WI38 (cell line): ENCODE data around the gene C1orf185.
"Not testable (repeated sequence)": the region's sequence is repeated elsewhere in the genome, so short reads cannot be mapped to it uniquely, and the experiment has no call there.

Experiments
- H3K4me3 ChIP-seq: 2 replicates; pipeline ENCODE4 v1.5.1; 2011; ENCODE audit warnings: low read depth, mild to moderate bottlenecking, control low read depth, low read length
- TF ChIP-seq, protein P1 (sequence below): IDR thresholded peaks from 2 replicates; pipeline ENCODE4 v1.5.1; 2012; ENCODE audit warnings: low read depth, mild to moderate bottlenecking, control low read depth, low read length

The C1orf185 gene

DNA sequence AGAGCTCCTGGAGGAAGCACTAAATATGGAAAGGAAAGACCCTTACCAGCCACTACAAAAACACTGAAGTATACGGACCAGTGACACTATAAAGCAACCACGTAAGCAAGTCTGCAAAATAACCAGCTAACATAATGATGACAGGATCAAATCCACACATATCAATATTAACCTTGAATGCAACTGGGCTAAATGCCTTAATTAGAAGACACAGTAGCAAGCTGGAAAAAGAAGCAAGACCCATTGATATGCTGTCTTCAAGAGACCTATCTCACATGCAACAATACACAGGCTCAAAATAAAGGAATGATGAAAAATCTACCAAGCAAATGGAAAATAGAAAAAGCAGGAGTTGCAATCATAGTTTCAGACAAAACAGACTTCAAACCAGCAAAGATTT lies 31.0 kb downstream of the C1orf185 start:
- TF ChIP-seq, protein P1, sequence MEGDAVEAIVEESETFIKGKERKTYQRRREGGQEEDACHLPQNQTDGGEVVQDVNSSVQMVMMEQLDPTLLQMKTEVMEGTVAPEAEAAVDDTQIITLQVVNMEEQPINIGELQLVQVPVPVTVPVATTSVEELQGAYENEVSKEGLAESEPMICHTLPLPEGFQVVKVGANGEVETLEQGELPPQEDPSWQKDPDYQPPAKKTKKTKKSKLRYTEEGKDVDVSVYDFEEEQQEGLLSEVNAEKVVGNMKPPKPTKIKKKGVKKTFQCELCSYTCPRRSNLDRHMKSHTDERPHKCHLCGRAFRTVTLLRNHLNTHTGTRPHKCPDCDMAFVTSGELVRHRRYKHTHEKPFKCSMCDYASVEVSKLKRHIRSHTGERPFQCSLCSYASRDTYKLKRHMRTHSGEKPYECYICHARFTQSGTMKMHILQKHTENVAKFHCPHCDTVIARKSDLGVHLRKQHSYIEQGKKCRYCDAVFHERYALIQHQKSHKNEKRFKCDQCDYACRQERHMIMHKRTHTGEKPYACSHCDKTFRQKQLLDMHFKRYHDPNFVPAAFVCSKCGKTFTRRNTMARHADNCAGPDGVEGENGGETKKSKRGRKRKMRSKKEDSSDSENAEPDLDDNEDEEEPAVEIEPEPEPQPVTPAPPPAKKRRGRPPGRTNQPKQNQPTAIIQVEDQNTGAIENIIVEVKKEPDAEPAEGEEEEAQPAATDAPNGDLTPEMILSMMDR: no peak
- no peak overlapping the region for H3K4me3 ChIP-seq

DNA sequence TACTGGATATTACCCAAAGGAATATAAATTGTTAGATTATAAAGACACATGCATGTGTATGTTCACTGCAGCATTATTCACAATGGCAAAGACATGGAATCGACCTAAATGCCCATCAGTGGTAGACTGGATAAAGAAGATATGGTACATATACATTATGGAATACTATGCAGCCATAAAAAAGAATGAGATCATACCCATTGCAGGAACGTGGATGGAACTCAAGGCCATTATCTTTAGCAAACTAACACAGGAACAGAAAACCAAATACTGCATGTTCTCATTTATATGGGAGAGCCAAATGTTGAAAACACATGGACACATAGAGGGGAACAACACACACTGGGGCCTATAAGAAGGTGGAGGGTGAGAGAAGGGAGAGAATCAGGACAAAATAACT lies 35.7 kb downstream of the C1orf185 start:
- H3K4me3 ChIP-seq: not testable (repeated sequence)

DNA sequence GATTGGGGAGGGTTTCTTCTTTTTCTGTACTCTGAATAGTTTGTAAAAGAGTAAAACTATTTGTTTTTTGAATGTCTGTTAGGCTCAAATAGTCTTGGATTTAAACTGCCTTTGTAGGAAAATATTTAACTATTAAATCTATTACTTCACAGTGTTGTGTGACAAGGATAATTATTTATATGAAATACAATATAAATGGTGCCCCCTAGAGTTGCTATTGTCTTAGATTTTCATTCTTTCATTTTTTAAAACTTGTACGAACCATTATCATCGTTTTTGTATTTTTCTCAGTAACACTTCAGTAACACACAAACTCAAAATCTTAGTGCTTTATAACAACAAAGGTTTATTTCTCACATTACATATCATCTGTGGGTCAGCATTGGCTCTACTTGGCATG lies 37.4 kb downstream of the C1orf185 start:
- TF ChIP-seq, protein P1: no peak
- H3K4me3 ChIP-seq: no peak overlapping the region

DNA sequence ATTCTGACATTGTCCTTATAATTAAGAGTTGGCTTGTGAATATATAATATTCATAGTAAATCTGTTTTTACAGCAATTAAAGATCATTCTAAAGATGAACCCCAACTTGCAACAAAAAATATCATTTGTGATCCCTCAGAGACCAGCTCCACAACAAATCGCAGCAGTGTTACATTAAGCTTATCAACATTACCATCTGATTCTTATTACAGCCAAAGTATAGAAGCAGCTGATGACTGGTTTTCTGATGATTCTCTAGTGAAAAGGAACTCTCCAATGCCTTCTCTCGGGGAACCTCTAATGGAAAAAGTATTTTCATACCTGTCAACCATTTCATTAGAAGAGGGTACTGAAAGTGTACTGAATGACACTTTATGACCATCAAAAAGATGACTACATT lies 45.4 kb downstream of the C1orf185 start:
- no peak overlapping the region for H3K4me3 ChIP-seq
- TF ChIP-seq, protein P1: no peak

DNA sequence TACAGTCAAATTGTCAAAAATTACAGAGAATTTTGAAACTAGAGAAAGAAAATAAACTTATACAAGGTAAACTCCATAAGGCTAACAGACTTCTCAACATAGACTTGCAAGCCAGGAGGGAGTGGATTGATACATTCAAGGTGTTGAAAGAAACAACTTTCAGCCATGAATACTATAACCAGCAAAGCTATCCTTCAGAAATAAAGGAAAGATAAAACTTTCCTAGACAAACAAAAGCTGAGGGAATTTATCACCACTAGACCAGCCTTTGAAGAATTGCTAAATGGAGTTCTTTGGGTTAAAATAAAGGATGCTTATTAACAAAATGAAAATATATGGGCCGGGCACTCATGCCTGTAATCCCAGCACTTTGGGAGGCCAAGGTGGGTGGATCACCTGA lies 52.7 kb downstream of the C1orf185 start:
- no peak overlapping the region for H3K4me3 ChIP-seq
- TF ChIP-seq, protein P1: no peak

DNA sequence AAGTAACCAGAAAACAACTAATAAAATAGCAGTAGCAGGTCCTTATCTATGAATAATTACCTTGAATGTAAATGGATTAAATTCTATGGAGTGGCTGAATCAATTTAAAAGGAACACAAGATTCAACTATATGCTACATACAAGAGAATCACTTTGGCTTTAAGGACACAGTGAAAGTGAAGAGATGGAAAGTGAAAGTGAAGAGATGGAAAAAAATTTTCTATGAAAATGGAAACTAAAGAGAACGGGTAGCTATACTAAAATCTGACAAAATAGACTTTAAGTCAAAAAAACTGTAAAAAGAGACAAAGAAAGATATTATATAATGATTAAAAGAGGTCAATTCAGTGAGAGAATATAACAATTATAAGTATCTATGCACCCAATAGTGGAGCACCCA lies 54.7 kb downstream of the C1orf185 start:
- TF ChIP-seq, protein P1: no peak
- H3K4me3 ChIP-seq: no peak overlapping the region

DNA sequence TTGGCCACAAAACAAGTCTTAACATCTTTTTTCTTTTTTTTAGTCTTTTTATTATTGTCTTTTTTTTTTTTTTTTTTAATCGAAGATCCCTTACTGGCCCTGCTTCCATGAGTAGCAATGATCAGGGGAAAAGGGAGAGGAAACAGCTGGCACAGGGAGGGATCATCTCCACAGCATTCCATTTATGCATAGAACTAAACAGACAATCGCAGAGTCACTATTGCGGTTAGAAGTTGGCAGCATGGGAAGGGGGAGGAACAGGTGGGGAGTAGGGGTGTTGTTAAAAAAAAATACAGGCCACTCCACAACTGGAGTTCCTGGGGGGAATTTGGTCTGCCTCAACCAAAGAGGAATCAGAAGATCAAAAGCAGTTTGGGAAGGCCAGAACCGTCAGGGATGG lies 55.4 kb downstream of the C1orf185 start:
- TF ChIP-seq, protein P1: no peak
- H3K4me3 ChIP-seq: no peak overlapping the region

DNA sequence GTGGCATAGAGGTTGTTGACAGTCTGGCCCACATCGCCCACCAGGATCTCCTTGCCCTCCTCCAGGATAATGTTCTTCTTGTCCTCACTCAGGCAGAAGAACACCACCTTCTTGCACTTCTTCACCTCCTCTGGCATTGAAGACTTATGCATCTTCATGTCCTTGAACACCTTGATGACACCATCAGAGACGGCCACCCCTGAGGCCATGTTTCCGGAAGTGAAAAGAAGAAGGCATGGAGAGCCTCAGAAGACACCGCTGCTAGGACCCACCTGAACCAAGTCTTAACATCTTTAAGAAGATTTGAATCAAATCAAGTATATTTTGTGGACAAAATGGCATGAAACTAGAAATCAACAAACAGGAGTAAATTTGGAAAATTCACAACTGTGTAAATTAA lies 56.2 kb downstream of the C1orf185 start:
- H3K4me3 ChIP-seq: no peak overlapping the region
- TF ChIP-seq, protein P1: no peak

DNA sequence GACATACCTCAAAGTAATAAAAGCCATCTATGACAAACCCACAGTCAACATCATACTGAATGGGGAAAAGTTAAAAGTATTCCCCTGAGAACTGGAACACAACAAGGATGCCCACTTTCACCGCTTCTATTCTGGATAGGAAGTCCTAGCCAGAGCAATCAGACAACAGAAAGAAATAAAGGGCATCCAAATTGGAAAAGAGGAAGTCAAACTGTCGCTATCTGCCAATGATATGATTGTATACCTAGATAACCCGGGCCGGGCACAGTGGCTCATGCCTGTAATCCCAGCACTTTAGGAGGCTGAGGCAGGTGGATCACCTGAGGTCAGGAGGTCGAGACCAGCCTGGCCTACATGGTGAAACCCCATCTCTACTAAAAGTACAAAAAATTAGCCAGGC lies 60.5 kb downstream of the C1orf185 start:
- not testable (repeated sequence) for H3K4me3 ChIP-seq
